ENCODE data around the gene MOV10. TPM values are rescaled to one million over a fixed set of nuclear protein-coding genes. Genes with fewer than 3 reads are reported as not detected.
"Not testable (repeated sequence)": the region's sequence is repeated elsewhere in the genome, so short reads cannot be mapped to it uniquely, and the experiment has no call there.

The MOV10 gene
- polyA plus RNA-seq, result 10 to 100 TPM; 20.6 to 52.7 (median 22.8) TPM

GRCh38 chr1:112674440-112674985 lies at the start of gene MOV10:
Gene MOV10, plus strand, starts transcription at chr1:112674659. Its CDS starts 254 bp downstream, at chr1:112674913.
- no peaks in the 10 kb centered on the region for H3K9me3 Mint-ChIP-seq
- H3K4me1 Mint-ChIP-seq, result peaks cover 38 to 63% of the 10 kb centered on the region in 2 donors
- H3K36me3 Mint-ChIP-seq, result peaks cover 0 to 18% (median 17%) of the 10 kb centered on the region in 3 donors
- peaks cover 0 to 7% (median 5%) of the 10 kb centered on the region in 3 donors for H3K27me3 Mint-ChIP-seq (ENCODE audit: low read depth in 3 of 3)
- H3K4me3 Mint-ChIP-seq, result peak within 1 kb of the TSS; percentile 96 to 99 (median 98)
- DNase-seq, result peak; percentile 75 to 77 (median 76)
- peak within 1 kb of the TSS; percentile 89 to 97 (median 95) for H3K27ac Mint-ChIP-seq

- Mint-ChIP-seq H3K9me3 (no peaks in the 10 kb centered on the region), H3K36me3 (peaks cover 0 to 5% (median 3%) of the 10 kb centered on the region in 3 donors)
Measured at GRCh38 chr1:112625696-112626095, 48.8 kb upstream of the MOV10 start.

GRCh38 chr1:112626193-112626592 lies 48.3 kb upstream of the MOV10 start:
- peak overlapping the region in 3 of 6 donors; percentile 26 to 55 (median 30) for H3K27ac Mint-ChIP-seq
- H3K27me3 Mint-ChIP-seq (ENCODE audit: low read depth in 3 of 3), result peaks cover 0 to 4% (median 0%) of the 10 kb centered on the region in 3 donors
- H3K4me3 Mint-ChIP-seq, result no peak overlapping the region
- peaks cover 80 to 88% of the 10 kb centered on the region in 2 donors for H3K4me1 Mint-ChIP-seq
- peaks cover 0 to 5% (median 3%) of the 10 kb centered on the region in 3 donors for H3K36me3 Mint-ChIP-seq
- H3K9me3 Mint-ChIP-seq, result no peaks in the 10 kb centered on the region
- no peak for DNase-seq

More at GRCh38 chr1:112625696-112626095, 48.8 kb upstream of the MOV10 start:
- no peak for DNase-seq
- Mint-ChIP-seq H3K4me1 (peaks cover 80 to 88% of the 10 kb centered on the region in 2 donors), H3K27me3 (ENCODE audit: low read depth in 3 of 3) (peaks cover 0 to 5% (median under 1%) of the 10 kb centered on the region in 3 donors), H3K27ac (peak overlapping the region; percentile 26 to 85 (median 75)), H3K4me3 (peak overlapping the region in 1 of 5 donors; percentile 57)

GRCh38 chr1:112626887-112627286 lies 47.6 kb upstream of the MOV10 start:
- DNase-seq, result no peak

GRCh38 chr1:112628516-112628915 lies 45.9 kb upstream of the MOV10 start:
- H3K4me3 Mint-ChIP-seq, result peak overlapping the region in 2 of 5 donors; percentile 30 to 47
- H3K4me1 Mint-ChIP-seq, result peaks cover 85 to 89% of the 10 kb centered on the region in 2 donors
- H3K27ac Mint-ChIP-seq, result peak overlapping the region; percentile 9 to 66 (median 45)

More at GRCh38 chr1:112626887-112627286, 47.6 kb upstream of the MOV10 start:
- Mint-ChIP-seq H3K9me3 (no peaks in the 10 kb centered on the region), H3K4me1 (peaks cover 83 to 88% of the 10 kb centered on the region in 2 donors), H3K27ac (peak overlapping the region in 5 of 6 donors; percentile 14 to 60 (median 36)), H3K4me3 (peak overlapping the region in 2 of 5 donors; percentile 7 to 25), H3K27me3 (ENCODE audit: low read depth in 3 of 3) (peaks cover 0 to 2% (median 0%) of the 10 kb centered on the region in 3 donors), H3K36me3 (peaks cover 0 to 5% (median 3%) of the 10 kb centered on the region in 3 donors)

GRCh38 chr1:112629256-112629655 lies 45.2 kb upstream of the MOV10 start:
- Mint-ChIP-seq H3K4me1 (peaks cover 89 to 92% of the 10 kb centered on the region in 2 donors), H3K27me3 (ENCODE audit: low read depth in 3 of 3) (no peaks in the 10 kb centered on the region), H3K4me3 (peak overlapping the region in 4 of 5 donors; percentile 1 to 31 (median 27)), H3K36me3 (peaks cover 0 to 5% (median 3%) of the 10 kb centered on the region in 3 donors), H3K27ac (peak overlapping the region; percentile 38 to 86 (median 66)), H3K9me3 (no peaks in the 10 kb centered on the region)
- DNase-seq, result no peak

More at GRCh38 chr1:112628516-112628915, 45.9 kb upstream of the MOV10 start:
- H3K27me3 Mint-ChIP-seq (ENCODE audit: low read depth in 3 of 3), result no peaks in the 10 kb centered on the region
- H3K36me3 Mint-ChIP-seq, result peaks cover 0 to 5% (median 3%) of the 10 kb centered on the region in 3 donors
- DNase-seq, result no peak
- no peaks in the 10 kb centered on the region for H3K9me3 Mint-ChIP-seq

- Mint-ChIP-seq H3K4me3 (peak overlapping the region in 2 of 5 donors; percentile 2 to 44), H3K27me3 (ENCODE audit: low read depth in 3 of 3) (no peaks in the 10 kb centered on the region), H3K4me1 (peaks cover 80 to 92% of the 10 kb centered on the region in 2 donors), H3K27ac (peak overlapping the region in 4 of 6 donors; percentile 2 to 48 (median 8)), H3K9me3 (no peaks in the 10 kb centered on the region), H3K36me3 (no peaks in the 10 kb centered on the region)
- DNase-seq, result no peak
Measured at GRCh38 chr1:112633628-112634027, 40.8 kb upstream of the MOV10 start.

GRCh38 chr1:112634367-112634766 lies 40.1 kb upstream of the MOV10 start:
- peaks cover 76 to 90% of the 10 kb centered on the region in 2 donors for H3K4me1 Mint-ChIP-seq
- no peaks in the 10 kb centered on the region for H3K27me3 Mint-ChIP-seq (ENCODE audit: low read depth in 3 of 3)
- peak overlapping the region in 1 of 6 donors; percentile 48 for H3K27ac Mint-ChIP-seq
- DNase-seq, result no peak
- H3K36me3 Mint-ChIP-seq, result no peaks in the 10 kb centered on the region
- no peaks in the 10 kb centered on the region for H3K9me3 Mint-ChIP-seq
- H3K4me3 Mint-ChIP-seq, result peak overlapping the region in 1 of 5 donors; percentile 44

- no peaks in the 10 kb centered on the region for H3K9me3 Mint-ChIP-seq
- peak overlapping the region in 4 of 5 donors; percentile 21 to 78 (median 34) for H3K4me3 Mint-ChIP-seq
- H3K4me1 Mint-ChIP-seq, result peaks cover 65 to 79% of the 10 kb centered on the region in 2 donors
- peak overlapping the region; percentile 38 to 87 (median 76) for H3K27ac Mint-ChIP-seq
- DNase-seq, result no peak
- no peaks in the 10 kb centered on the region for H3K27me3 Mint-ChIP-seq (ENCODE audit: low read depth in 3 of 3)
- no peaks in the 10 kb centered on the region for H3K36me3 Mint-ChIP-seq
Measured at GRCh38 chr1:112636056-112636455, 38.4 kb upstream of the MOV10 start.

GRCh38 chr1:112636597-112637253 lies 37.7 kb upstream of the MOV10 start:
- no peak for DNase-seq
- H3K9me3 Mint-ChIP-seq, result no peaks in the 10 kb centered on the region
- peak overlapping the region; percentile 38 to 86 (median 80) for H3K27ac Mint-ChIP-seq
- peak overlapping the region in 4 of 5 donors; percentile 22 to 48 (median 36) for H3K4me3 Mint-ChIP-seq
- H3K4me1 Mint-ChIP-seq, result peaks cover 61 to 73% of the 10 kb centered on the region in 2 donors
- no peaks in the 10 kb centered on the region for H3K36me3 Mint-ChIP-seq
- H3K27me3 Mint-ChIP-seq (ENCODE audit: low read depth in 3 of 3), result no peaks in the 10 kb centered on the region

GRCh38 chr1:112637254-112638109 lies 37.0 kb upstream of the MOV10 start:
- peak overlapping the region; percentile 38 to 86 (median 82) for H3K27ac Mint-ChIP-seq
- DNase-seq, result no peak
- H3K27me3 Mint-ChIP-seq (ENCODE audit: low read depth in 3 of 3), result no peaks in the 10 kb centered on the region
- H3K4me3 Mint-ChIP-seq, result peak overlapping the region in 3 of 5 donors; percentile 22 to 29 (median 27)
- H3K4me1 Mint-ChIP-seq, result peaks cover 61 to 73% of the 10 kb centered on the region in 2 donors
- H3K9me3 Mint-ChIP-seq, result no peaks in the 10 kb centered on the region
- no peaks in the 10 kb centered on the region for H3K36me3 Mint-ChIP-seq

- no peak for DNase-seq
- Mint-ChIP-seq H3K4me1 (peaks cover 56 to 73% of the 10 kb centered on the region in 2 donors), H3K36me3 (no peaks in the 10 kb centered on the region), H3K27ac (peak overlapping the region; percentile 34 to 82 (median 58)), H3K9me3 (no peaks in the 10 kb centered on the region), H3K27me3 (ENCODE audit: low read depth in 3 of 3) (no peaks in the 10 kb centered on the region), H3K4me3 (peak overlapping the region in 1 of 5 donors; percentile 27)
Measured at GRCh38 chr1:112638110-112638428, 36.4 kb upstream of the MOV10 start.

- peak overlapping the region in 2 of 6 donors; percentile 19 to 66 for H3K27ac Mint-ChIP-seq
- not testable (repeated sequence) for H3K27me3 Mint-ChIP-seq (ENCODE audit: low read depth in 3 of 3); H3K9me3 Mint-ChIP-seq; DNase-seq; H3K36me3 Mint-ChIP-seq; H3K4me3 Mint-ChIP-seq
- peaks cover 51 to 69% of the 10 kb centered on the region in 2 donors for H3K4me1 Mint-ChIP-seq
Measured at GRCh38 chr1:112640437-112640836, 34.0 kb upstream of the MOV10 start.
